ENCODE results near the gene PPIH. TPM values are rescaled to one million over a fixed set of nuclear protein-coding genes. Genes with fewer than 3 reads are reported as not detected.
"Not testable (repeated sequence)": the region's sequence is repeated elsewhere in the genome, so short reads cannot be mapped to it uniquely, and the experiment has no call there.

PPIH gene
- total and polyA plus RNA-seq, 2 of the 13 experiments (the other 11 are each of a cell fraction or from before 2014, with no cell fraction given): 29.9 to 72.6 TPM

- DNase-seq (ENCODE audit: low spot score); FAIRE-seq; H3K27me3 ChIP-seq (ENCODE audit: control insufficient read depth in 1 of 2, insufficient read depth in 2 of 2, low read length in 2 of 2); BruUV-seq (replicated peaks); H3K4me2 ChIP-seq (ENCODE audit: low read depth, low read length); H3K79me2 ChIP-seq (ENCODE audit: insufficient read depth, low read length); H2AFZ ChIP-seq (ENCODE audit: low read length); intact Hi-C loops (cut with micrococcal nuclease; ENCODE audit: unreplicated experiment); H3K4me3 ChIP-seq (replicated peaks in 1 of 3; ENCODE audit: insufficient read depth in 1 of 3, low read depth in 2 of 3, low read length in 3 of 3); CTCF ChIA-PET (ENCODE audit: low intra/inter-chr PET ratio, low total read pairs); H4K20me1 ChIP-seq (ENCODE audit: insufficient read depth, low read length); in situ Hi-C loops (cut with HindIII; ENCODE audit: extremely low pct_ligation_motif_present, low pct_unique_long_range_greater_than_20kb); H3K4me1 ChIP-seq (ENCODE audit: insufficient read depth, low read length); H3K27ac ChIP-seq (ENCODE audit: extremely low read length, insufficient read depth, low read length); H3K9ac ChIP-seq (ENCODE audit: insufficient read depth, low read depth, low read length): not testable (repeated sequence)
- POLR2A ChIA-PET: interaction anchor here (0.8 to 1.2 kb wide), 3 partner anchors 27 to 54 kb away, joined by 4 to 7 read pairs (median 4); partner anchors contain the start of genes C1orf50, CLDN19, P3H1 and YBX1
- peak; percentile 93 for TF ChIP-seq ONECUT2 (CRISPR knock-in tag; IDR thresholded peaks at IDR 0.05)
- peak; percentile 46; the same call in 1 of the 2 replicates for TF ChIP-seq ZMYM3 (CRISPR knock-in tag; IDR thresholded peaks at IDR 0.05)
- TF ChIP-seq ADNP (CRISPR knock-in tag; IDR thresholded peaks at IDR 0.05): peak; percentile 82
- TF ChIP-seq KAT2B (IDR thresholded peaks at IDR 0.05; ENCODE audit: borderline replicate concordance, low read depth, low read length): peak; percentile 95
- peak; percentile 23; the same call in 1 of the 2 replicates for TF ChIP-seq SALL1 (CRISPR knock-in tag; IDR thresholded peaks at IDR 0.05)
- 0 out of 2 replicates have a peak, but pooled peaks have one; percentile 39 for TF ChIP-seq ZMYM4 (CRISPR knock-in tag; IDR thresholded peaks at IDR 0.05)
- TF ChIP-seq MIXL1 (CRISPR knock-in tag; IDR thresholded peaks at IDR 0.05): 0 out of 2 replicates have a peak, but pooled peaks have one; percentile 16
- TF ChIP-seq PAXIP1 (CRISPR knock-in tag; conservative IDR thresholded peaks at IDR 0.05): peak; percentile 43
- peak; percentile 62; the same call in 1 of the 2 replicates for TF ChIP-seq ZMYM2 (CRISPR knock-in tag; IDR thresholded peaks at IDR 0.05)
- peak; percentile 66 for ATAC-seq
- 89% methylated on average over 3 of the region's 3 CpGs for WGBS (ENCODE audit: low lambda C conversion rate)
- Histone ChIP-seq H3K9me3 (ENCODE audit: low read length) (peaks cover 13% of the 10 kb centered on the region; the same call in 1 of the 2 replicates), H3K36me3 (replicated peaks in 1 of 2; ENCODE audit: control insufficient read depth in 1 of 2, insufficient read depth in 2 of 2, low read length in 2 of 2) (peaks cover 1 to 17% of the 10 kb centered on the region in 2 experiments; a peak in 1 of 5 replicates)
These were observed 54.6 kb downstream of the PPIH start for GRCh38 chr1:42712808-42713207.
